ENCODE measurements around the gene CYP2C8. TPM values are rescaled to one million over a fixed set of nuclear protein-coding genes. Genes with fewer than 3 reads are reported as not detected.
"Not testable (repeated sequence)": the region's sequence is repeated elsewhere in the genome, so short reads cannot be mapped to it uniquely, and the experiment has no call there.

The CYP2C8 gene
- not detected in 2 replicates for total RNA-seq (2014; rRNA removed; shearing (Covaris generic))
- not detected in 2 replicates for total RNA-seq (2022)
- Bru-seq, nascent RNA: percentile 12 among the genes with signal in this experiment
- BruChase-seq, experiment 1, labeled RNA remaining after a 6-hour chase: percentile 6 among the genes with signal in this experiment
- BruChase-seq, experiment 2, labeled RNA remaining after a 2-hour chase: percentile 12 among the genes with signal in this experiment
- long read RNA-seq: 0 reads

- intact Hi-C loops (cut with micrococcal nuclease; ENCODE audit: unreplicated experiment): no loop called here
- Histone ChIP-seq H3K9me3 (ENCODE audit: low read length) (no peaks in the 10 kb centered on the region), H3K79me2 (ENCODE audit: insufficient read depth, low read depth, low read length) (no peaks in the 10 kb centered on the region), H3K27ac (ENCODE audit: low read depth, low read length, poor library complexity, severe bottlenecking) (no peak within 1 kb of the TSS), H3K4me3 (ENCODE audit: low read depth, low read length, poor library complexity, severe bottlenecking) (no peak within 1 kb of the TSS), H3K36me3 (ENCODE audit: insufficient read depth, low read length) (no peaks in the 10 kb centered on the region), H3K4me2 (ENCODE audit: low read length) (no peak within 1 kb of the TSS), H3K9me2 (ENCODE audit: insufficient read depth, low read length) (no peaks in the 10 kb centered on the region), H3K4me1 (ENCODE audit: insufficient read depth, low read length, poor library complexity, severe bottlenecking) (no peaks in the 10 kb centered on the region), H4K20me1 (ENCODE audit: insufficient read depth, low read length) (no peaks in the 10 kb centered on the region), H2AFZ (ENCODE audit: low read length) (no peak within 1 kb of the TSS)
- no TSS peak for BruUV-seq (replicated peaks)
- TF ChIP-seq EZH2phosphoT487 (IDR thresholded peaks at IDR 0.05; ENCODE audit: borderline replicate concordance, low read depth, low read length) (no peak), CTCF (conservative IDR thresholded peaks at IDR 0.05; ENCODE audit: low read length) (no peak)
- DNase-seq (ENCODE audit: low spot score): no peak
- ChIA-PET CTCF (ENCODE audit: unreplicated experiment) (no interaction called here), POLR2A (no interaction called here)
Measured at GRCh38 chr10:95069286-95069685, at the start of gene CYP2C8. Gene CYP2C8, minus strand, starts transcription at chr10:95069497. Its CDS starts 95 bp downstream, at chr10:95069402.

GRCh38 chr10:95116869-95117269 lies 47.6 kb upstream of the CYP2C8 start:
- Histone ChIP-seq H3K4me3 (ENCODE audit: low read depth, low read length, poor library complexity, severe bottlenecking) (no peak overlapping the region), H3K79me2 (ENCODE audit: insufficient read depth, low read depth, low read length) (no peaks in the 10 kb centered on the region), H3K9me2 (ENCODE audit: insufficient read depth, low read length) (no peaks in the 10 kb centered on the region), H3K9me3 (ENCODE audit: low read length) (no peaks in the 10 kb centered on the region), H2AFZ (ENCODE audit: low read length) (no peak overlapping the region), H4K20me1 (ENCODE audit: insufficient read depth, low read length) (no peaks in the 10 kb centered on the region), H3K4me2 (ENCODE audit: low read length) (no peak overlapping the region), H3K36me3 (ENCODE audit: insufficient read depth, low read length) (no peaks in the 10 kb centered on the region), H3K4me1 (ENCODE audit: insufficient read depth, low read length, poor library complexity, severe bottlenecking) (no peaks in the 10 kb centered on the region), H3K27ac (ENCODE audit: low read depth, low read length, poor library complexity, severe bottlenecking) (no peak overlapping the region)
- intact Hi-C loops (cut with micrococcal nuclease; ENCODE audit: unreplicated experiment): no loop called here
- no TSS peak for BruUV-seq (replicated peaks)
- ChIA-PET CTCF (ENCODE audit: unreplicated experiment) (no interaction called here), POLR2A (no interaction called here)
- no peak for DNase-seq (ENCODE audit: low spot score)
- TF ChIP-seq EZH2phosphoT487 (IDR thresholded peaks at IDR 0.05; ENCODE audit: borderline replicate concordance, low read depth, low read length) (no peak), CTCF (conservative IDR thresholded peaks at IDR 0.05; ENCODE audit: low read length) (no peak)

- H3K4me1 ChIP-seq (ENCODE audit: insufficient read depth, low read length, poor library complexity, severe bottlenecking); BruUV-seq (replicated peaks); H3K9me3 ChIP-seq (ENCODE audit: low read length); H3K4me3 ChIP-seq (ENCODE audit: low read depth, low read length, poor library complexity, severe bottlenecking); H3K27ac ChIP-seq (ENCODE audit: low read depth, low read length, poor library complexity, severe bottlenecking); H2AFZ ChIP-seq (ENCODE audit: low read length); CTCF ChIA-PET (ENCODE audit: unreplicated experiment); H3K79me2 ChIP-seq (ENCODE audit: insufficient read depth, low read depth, low read length); intact Hi-C loops (cut with micrococcal nuclease; ENCODE audit: unreplicated experiment); H3K36me3 ChIP-seq (ENCODE audit: insufficient read depth, low read length); H3K4me2 ChIP-seq (ENCODE audit: low read length); H3K9me2 ChIP-seq (ENCODE audit: insufficient read depth, low read length); DNase-seq (ENCODE audit: low spot score); POLR2A ChIA-PET; H4K20me1 ChIP-seq (ENCODE audit: insufficient read depth, low read length): not testable (repeated sequence)
Measured at GRCh38 chr10:95110823-95111222, 41.5 kb upstream of the CYP2C8 start.
